ENCODE measurements around the gene KRTAP10-12.

KRTAP10-12 gene

GRCh38 chr21:44699502-44700001, 2.6 kb downstream of the KRTAP10-12 start:
- DNase-seq: no peak

DNA sequence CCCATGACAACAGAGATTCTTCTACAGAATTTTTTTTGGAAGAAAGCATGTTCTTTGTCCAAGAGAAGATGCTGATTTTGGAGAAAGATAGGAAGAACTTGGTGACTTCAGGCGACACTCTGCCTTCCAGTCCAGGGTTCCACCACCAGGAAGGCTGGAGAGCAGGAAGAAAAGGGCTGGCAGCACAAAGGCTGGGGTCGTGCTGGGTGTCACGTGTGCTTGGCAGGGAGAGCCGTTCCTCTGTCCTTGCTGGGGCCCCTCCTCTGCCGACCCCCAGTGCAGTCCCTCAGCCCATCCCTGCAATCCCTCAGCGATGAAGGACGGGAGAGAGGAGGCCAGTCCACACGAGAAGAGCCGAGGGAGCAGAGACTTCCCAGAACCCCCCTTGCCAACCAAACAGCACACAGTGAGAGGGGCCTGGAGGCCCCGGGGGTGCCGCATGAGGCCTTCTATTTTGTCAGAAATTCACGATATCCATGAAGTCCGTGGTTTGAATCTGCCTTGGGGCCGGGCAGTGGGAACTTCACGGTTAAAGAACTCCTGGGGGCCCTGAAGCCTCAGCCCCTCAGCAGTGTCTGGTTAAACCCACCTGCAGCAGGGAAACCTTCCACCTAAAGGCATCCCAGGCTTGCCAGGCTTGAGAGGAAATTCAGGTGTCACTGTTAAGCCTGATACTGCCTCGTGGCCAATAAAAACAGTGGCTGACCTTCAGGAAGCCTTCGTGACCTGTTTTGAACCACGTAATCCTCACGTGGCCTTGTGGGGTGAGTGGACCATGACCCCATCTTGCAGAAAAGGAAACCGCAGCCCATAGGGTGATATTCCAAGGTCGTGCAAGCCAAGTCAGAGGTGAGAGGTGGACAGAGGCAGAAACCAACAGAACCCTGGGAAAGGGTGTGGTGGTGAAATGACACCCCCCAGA, 3.4 kb downstream of the KRTAP10-12 start:
- no peak for DNase-seq

DNA sequence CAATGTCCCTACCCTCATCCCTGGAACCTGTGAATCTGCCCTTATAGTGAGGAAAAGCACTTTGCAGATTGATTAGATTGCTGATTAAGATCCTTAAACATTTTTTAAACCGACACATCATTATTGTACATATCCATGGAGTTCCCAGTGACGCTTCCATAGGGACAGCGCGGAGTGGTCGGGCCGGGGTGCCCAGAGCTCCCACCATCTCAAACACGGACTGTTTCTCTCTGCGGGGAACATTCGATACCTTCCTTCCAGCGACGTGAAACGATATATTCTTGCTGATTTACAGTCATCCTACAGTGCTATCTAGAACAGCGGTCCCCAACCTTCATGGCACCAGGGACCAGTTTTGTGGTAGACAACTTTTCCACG, 4.0 kb downstream of the KRTAP10-12 start:
- DNase-seq: no peak

- DNase-seq: no peak
Observed at GRCh38 chr21:44701541-44701940, 4.6 kb downstream of the KRTAP10-12 start.

DNA sequence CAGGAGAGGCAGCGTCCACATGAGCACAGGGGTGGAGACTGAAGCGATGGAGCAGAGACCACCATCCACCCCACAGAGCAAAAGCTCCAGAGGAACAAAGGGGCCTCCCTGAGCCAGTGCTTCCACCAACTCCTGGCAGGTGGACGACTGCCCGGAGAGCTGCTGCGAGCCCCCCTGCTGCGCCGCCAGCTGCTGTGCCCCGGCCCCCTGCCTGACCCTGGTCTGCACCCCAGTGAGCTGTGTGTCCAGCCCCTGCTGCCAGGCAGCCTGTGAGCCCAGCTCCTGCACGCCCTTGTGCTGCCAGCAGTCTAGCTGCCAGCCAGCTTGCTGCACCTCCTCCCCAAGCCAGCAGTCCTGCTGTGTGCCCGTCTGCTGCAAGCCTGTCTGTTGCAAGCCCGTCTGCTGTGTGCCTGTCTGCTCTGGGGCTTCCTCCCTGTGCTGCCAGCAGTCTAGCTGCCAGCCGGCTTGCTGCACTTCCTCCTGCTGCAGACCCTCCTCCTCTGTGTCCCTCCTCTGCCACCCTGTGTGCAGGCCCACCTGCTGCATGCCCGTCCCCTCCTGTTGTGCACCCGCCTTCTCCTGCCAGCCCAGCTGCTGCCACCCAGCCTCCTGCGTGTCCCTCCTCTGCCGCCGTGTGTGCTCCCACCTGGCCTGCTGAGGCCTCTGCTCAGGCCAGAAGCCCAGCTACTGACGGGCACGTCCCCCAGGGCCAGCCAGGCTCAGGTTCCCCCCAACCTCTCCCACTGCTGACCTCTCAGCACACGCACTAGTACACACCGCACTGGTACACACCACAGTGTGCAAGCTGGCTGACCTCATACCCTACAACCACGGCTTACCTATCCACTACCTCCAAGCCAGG, 5.4 kb downstream of the KRTAP10-12 start:
- no peak for DNase-seq

DNA sequence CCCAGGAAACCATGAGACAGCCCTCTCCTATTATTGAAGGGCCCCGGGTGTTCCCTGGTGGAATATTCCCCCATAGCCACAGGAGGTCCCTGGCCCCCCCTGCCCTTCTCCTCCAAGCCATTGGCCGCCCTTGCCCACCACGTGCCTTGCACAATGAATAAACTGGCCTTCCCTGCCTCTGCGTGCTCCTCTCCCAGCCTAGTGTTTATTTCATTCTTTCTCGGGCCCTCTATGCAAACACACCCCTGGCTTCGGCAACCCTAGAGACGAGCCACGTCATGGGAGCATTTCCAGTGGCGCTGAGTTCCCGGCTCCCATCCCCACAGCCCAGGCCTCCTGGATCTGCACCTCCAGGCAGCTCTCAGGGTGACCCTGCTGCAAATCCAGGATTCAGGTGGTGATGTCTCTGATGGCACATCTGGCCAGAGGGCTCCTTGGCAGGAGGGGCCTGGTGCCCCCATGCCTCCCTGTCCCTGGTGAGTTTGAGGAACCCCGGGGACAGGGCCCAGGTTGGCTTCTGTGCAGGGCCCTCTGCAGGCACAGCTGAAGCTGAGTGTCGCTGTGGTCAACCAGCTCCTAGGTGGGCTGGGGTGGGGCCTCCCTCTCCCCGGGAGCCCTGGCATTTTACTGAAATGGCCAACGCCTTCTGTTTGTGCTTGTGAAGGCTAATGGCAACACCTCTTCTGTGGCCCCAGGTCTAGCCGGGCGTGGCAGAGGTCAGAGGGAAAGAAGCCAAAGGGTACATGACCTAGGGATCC, 6.2 kb downstream of the KRTAP10-12 start:
- no peak for DNase-seq

GRCh38 chr21:44703731-44704635, 7.0 kb downstream of the KRTAP10-12 start:
- DNase-seq: no peak

DNA sequence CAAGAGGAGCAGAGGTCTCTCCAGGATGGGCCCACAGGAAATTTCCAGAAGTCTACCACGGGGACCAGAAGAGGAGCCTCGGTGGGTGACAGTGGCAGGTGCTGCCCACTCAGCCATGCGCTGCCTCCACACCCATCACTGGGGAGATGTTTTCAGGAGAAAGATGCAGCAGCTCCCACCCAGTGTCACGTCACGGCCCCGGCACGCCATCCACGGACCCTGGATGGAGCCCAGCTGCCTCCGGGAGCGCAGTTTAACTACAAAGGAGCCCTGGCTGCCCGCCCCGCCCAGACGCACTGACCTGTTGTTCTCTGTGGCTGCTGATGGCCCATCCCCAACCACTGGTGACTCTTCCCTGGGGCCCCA, 7.6 kb downstream of the KRTAP10-12 start:
- DNase-seq: no peak

GRCh38 chr21:44706026-44706705, 9.2 kb downstream of the KRTAP10-12 start:
- no peak for DNase-seq

- DNase-seq: no peak
Observed at GRCh38 chr21:44706706-44707581, 10.0 kb downstream of the KRTAP10-12 start.

- DNase-seq: no peak
Observed at GRCh38 chr21:44708213-44708865, 11.4 kb downstream of the KRTAP10-12 start.

DNA sequence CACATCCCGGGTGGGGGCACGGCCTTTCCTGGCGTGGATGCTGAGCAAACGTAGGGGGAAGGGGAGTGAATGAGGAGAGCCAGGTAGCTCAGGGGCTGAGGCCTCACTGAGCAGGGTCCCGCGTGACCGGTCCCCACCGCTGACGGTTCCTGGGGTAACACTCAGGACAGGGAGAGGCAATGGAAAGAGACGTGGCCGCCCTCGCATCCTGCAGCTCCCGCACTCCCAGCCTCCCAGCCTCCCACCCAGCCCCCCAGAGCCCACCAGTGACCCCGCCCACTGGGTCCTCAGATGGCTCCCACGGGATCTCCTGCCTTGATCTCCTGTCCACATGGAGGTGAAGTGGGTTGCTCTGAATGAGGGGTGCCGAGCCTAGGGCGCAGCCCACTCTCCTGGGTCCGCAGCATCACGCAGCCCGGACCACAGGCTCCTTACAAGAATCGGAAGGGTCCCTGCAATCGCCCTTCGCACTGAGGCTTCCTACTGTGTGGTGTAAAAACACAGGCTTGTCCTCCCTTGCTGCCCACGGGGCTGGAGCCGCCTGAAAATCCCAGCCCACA, 12.0 kb downstream of the KRTAP10-12 start:
- no peak for DNase-seq

GRCh38 chr21:44709426-44710293, 12.7 kb downstream of the KRTAP10-12 start:
- DNase-seq: no peak

DNA sequence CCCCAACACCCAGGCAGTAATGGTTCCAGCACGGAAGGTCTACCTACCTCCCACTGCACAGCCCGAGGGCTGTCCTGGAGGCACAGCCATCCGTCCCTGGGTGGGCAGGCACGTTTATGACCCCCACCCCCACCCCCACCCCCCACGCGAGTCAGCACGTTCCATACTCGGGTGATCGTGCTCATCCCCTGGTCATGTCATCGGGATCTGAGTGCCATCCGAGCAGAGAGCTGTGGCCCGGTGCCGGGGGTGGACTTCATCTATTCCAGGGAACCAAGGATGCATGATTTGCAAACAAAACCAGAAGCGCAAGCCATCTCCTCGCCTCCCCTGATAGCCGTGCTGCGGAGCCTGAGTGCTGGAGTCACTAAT, 13.3 kb downstream of the KRTAP10-12 start:
- no peak for DNase-seq

- DNase-seq: no peak
Observed at GRCh38 chr21:44710756-44711326, 13.9 kb downstream of the KRTAP10-12 start.

DNA sequence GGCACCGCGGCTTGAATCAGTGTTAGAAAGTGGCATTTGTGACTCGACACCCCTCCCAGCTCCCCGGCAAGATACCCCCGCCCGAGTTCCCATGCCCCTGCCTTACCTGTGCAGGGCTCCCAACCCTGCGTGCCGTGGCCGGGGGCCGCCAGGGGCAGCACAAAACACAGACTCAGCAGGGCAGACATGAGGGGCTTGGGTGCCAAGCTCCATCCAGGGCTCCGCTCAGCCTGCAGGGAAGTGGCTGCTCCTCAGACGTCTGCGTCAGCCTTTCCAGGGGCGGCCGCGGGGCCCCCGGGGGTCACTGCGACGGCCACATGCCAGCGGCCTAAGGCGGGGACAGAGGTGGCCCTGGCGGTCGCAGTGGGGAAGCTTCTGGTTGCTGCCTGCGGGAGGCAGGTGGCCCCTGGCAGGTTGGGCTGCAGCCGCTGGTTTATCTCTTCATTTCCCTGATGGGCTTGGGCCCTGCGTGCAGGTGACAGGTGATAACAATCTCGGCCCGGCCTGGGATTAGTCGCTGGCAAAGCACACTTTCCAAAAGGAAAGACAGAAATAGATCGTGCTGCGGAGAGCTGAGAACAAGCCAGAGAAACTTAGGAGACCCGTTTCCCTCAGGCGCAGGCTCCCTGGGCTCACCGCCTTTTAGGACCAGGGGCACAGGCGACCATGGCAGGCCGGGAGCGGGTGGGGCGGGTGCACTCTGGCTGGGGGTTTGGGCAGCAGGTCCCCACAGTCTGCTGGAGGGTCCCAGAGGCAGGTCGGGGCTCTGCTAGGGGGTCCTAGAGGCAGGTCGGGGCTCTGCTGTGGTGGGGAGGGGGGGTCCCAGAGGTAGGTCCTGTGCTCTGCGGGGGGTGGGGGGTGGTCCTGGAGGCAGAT, 14.6 kb downstream of the KRTAP10-12 start, which contains the start of gene TSPEAR:
Gene TSPEAR (minus strand): TSS at position 246 of the 876 bp plus-strand sequence. CDS start 58 bp downstream, at position 188.
- no peak for DNase-seq
